H4 (cell line): Measurements from ENCODE around the gene RNASE12. TPM values are rescaled to one million over a fixed set of nuclear protein-coding genes. Genes with fewer than 3 reads are reported as not detected.
"Not testable (repeated sequence)": the region's sequence is repeated elsewhere in the genome, so short reads cannot be mapped to it uniquely, and the experiment has no call there.

Experiments used
- DNase-seq: peaks from one replicate; pipeline ENCODE4 v3.0.0-alpha.2; 2015; ENCODE audit warnings: low spot score
- total RNA-seq: library from RNA; depleted of rRNA; stranded (reverse); fragments of >200 nt; shearing (Covaris generic); gene quantifications from 2 replicates; pipeline ENCODE4 v1.2.3, GENCODE V29; 2014

Gene RNASE12
- total RNA-seq, 1 experiment from 2014 or later, result not detected

DNA sequence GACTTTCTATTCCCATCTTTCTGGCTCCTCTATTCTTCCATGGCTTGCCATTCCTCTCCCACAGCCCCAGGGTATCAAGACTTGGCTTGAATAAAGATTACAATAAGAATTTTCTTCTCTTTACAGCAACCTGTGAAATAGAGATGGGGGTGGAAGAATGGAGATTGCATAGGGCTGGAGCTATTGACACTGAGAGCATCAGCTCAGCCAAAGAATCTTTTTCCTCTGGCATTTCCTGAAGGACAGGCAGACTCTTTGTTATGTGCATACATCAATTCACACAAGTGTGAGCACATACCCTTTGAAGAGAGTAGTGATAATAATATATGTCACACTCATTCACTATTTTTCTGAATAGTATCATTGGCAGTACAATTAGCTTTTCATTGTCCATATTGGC, 8.0 kb downstream of the RNASE12 start:
- DNase-seq, result no peak

DNA sequence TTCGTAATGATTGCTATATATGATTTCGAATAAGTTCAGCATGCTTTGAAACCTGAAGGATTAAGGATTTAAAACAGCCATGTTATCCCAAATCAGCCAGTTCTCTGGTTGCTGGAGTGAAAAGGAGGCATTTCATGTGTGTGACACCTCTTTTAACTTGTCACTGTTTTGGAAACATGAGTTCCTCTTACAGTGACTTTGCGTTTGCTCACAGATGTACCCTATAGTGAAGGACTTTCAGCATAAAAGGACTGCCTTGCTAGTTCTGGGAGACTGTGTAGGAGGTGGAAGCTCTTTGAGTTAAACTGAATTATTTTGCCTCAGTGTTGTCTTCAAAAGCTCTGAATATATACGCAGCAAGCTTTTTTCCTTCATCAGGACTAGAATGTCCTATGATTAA, 10.9 kb downstream of the RNASE12 start:
- no peak for DNase-seq

DNA sequence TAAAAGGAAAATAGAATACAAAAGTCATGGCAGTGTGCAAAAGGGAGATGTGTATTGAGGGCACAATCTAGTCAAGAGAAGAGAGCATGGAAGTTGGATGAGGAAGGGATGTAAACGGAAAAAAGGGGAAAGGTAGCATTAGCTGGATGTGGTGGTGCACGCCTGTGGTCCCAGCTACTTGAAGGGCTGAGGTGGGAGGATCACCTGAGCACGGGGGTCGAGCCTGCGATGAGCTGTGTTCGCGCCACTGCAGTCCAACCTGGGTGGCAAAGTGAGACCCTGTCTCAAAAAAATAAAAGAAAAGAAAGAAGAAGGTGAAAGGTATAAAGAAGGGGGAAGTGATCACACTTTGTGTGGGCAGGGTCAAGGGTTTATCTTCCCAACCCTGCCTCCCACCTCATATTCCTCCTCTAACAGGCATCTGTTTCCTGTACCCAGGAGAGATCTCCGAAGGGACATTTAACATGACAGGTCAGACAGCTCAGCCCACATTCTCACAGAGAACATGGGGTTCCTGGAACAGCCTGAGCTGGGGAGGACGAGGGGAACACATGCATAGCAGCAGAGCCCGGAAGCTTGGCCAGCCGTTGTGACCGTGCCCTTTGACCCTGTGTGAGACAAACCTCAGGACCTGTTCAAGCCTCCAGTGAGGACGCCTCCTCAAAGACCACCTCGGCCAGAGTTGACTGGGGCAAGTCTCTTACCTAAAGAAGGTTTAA, 12.2 kb downstream of the RNASE12 start:
- no peak for DNase-seq

DNA sequence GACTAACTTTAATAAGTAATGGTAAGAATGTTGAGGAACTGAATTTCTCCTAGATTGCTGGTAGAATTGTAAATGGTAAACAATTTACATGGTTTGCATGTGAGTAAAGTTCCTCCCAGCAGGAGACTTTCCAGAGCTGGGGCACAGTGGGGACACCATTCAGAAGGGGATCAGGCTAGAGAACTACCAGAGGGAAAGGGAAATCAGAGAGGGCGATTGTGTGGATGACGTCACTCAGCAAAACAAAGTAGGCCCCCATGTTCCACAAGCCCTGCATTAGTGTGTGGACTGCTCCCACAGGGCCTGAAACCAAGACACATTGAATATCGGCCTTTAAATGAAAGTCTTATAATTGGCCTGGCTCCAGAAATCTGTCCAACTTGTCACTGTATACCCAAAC, 12.9 kb downstream of the RNASE12 start:
- no peak for DNase-seq

DNA sequence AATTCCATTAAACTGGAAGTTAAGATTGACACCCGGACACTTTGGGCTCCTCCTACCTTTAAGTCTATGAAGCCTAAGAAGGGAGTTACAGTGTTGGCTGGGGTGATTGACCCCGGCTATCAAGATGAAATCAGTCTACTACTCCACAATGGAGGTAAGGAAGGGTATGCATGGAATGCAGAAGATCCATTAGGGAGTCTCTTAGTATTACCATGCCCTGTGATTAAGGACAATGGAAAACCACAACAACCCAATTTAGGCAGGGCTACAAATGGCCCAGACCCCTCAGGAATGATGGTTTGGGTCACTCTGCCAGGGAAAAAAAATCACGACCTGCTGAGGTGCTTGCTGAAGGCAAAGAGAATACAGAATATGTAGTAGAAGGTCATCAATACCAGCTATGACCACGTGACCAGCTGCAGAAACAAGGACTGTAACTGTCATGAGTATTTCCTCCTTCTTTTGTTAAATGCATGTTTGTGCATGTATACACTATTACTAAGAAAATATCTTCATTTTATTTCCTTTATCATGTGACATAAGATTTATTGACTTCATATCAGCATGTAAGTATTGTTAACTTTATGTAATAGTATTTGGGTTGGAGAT, 18.7 kb downstream of the RNASE12 start:
- not testable (repeated sequence) for DNase-seq

DNA sequence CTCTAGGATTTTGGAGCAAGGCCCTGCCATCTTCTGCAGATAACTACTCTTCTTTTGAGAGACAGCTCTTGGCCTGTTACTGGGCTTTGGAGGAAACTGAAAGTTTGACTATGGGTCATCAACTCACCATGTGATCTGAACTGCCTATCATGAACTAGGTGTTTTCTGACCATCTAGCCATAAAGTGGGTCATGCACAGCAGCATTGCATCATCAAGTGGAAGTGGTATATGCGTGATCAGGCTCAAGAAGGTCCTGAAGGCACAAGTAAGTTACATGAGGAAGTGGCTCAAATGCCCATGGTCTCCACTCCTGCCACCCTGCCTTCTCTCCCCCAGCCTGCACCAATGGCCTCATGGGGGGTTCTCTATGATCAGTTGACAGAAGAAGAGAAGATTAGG, 20.5 kb downstream of the RNASE12 start:
- not testable (repeated sequence) for DNase-seq

DNA sequence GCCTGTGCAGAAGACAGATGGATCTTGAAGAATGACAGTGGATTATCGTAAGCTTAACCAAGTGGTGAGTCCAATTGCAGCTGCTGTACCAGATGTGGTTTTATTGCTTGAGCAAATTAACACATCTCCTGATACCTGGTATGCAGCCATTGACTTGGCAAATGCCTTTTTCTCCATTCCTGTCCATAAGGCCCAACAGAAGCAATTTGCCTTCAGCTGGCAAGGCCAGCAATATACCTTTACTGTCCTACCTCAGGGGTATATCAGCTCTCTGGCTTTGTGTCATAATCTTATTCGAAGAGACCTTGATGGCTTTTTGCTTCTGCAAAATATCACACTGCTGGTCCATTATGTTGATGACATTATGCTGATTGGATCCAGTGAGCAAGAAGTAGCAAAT, 21.3 kb downstream of the RNASE12 start:
- not testable (repeated sequence) for DNase-seq

DNA sequence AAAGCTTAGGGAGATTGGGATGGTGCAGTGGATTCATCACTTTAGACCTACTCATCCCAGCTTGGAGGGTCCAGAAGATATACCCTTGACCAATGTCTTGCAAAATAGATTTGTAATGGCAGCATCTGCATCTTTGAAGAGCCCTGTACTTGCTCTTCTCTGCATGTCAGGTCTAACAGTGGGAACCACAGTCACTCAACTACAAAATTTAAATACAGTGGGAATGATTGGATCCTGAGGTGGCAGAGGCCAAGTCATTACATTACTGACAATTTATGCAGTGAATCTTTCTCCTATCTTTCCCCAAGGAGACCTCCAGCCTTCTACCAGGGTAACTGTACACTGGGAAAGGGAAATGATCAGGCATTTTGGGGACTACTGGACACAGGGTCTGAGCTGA, 22.1 kb downstream of the RNASE12 start:
- no peak for DNase-seq

DNA sequence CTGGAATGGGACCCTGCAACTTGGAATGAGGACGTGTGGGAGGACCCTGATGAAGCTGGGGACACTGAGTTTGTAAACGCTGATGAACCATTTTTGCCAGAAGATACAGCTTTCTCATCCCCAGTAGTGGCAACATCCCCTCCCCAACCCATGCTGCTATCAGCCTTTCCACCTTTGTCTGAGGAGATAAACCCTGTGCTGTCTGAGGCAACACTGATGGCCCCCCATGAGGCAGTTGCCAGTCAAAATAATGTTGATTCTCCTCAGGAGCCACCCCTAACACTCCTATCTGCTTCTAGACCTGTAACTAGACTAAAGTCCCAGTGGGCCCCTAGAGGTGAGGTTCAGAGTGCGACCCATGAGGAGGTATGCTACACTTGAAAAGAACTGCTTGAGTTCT, 22.8 kb downstream of the RNASE12 start:
- DNase-seq, result no peak

DNA sequence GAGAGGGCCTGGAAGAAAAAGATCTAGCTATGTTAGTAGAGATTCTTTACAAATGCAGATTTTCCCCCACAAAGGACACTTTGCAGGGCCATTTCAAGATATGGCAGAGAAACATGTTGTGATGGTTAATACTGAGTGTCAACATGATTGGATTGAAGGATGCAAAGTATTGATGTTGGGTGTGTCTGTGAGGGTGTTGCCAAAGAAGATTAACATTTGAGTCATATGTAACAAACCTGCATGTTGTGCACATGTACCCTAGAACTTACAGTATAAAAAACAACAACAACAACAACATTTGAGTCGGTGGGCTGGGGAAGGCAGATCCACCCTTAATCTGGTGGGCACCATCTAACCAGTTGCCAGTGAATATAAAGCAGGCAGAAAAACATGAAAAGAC, 24.0 kb downstream of the RNASE12 start:
- not testable (repeated sequence) for DNase-seq

DNA sequence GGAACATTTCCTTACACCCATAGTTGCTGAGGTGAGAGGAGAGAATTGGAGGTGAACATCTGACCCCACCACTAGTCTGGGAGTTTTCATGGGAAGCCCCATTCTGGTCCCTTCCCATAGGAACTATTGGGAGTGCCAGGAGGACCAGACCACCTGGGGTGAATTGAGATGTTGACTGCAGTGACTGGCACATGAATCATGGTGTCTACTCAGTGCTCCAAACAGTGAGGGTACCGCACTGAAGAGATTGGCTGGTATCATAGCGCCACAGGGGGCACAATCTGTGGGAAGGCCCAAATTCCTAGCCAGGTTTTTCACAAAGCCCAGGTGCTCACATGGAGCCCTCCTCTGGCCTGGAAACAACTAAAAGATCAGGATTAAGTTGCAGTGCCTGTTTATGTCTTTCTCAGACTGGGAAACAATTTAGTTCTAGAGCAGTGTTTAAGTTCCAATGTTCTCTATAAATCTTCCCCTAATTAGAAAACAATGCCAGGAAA, 26.6 kb downstream of the RNASE12 start:
- DNase-seq, result no peak

DNA sequence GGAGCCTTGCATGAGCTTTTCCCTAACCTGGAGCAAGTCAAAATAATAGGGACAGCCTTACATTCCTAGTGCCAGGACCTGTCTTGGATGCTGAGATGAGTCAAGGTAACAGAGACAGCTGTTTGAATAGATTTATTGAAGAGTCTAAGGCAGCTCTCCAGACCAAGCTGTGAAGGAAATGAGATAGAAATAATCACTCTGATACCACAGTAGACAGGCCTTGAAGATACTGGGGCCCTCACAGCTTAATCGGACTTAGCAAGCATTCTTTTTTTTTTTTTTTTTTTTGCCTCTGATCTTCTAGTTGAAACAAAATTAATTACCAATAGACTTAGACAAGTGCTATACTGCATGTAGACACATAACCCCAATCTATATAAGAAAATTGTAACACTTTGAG, 27.2 kb downstream of the RNASE12 start:
- no peak for DNase-seq

DNA sequence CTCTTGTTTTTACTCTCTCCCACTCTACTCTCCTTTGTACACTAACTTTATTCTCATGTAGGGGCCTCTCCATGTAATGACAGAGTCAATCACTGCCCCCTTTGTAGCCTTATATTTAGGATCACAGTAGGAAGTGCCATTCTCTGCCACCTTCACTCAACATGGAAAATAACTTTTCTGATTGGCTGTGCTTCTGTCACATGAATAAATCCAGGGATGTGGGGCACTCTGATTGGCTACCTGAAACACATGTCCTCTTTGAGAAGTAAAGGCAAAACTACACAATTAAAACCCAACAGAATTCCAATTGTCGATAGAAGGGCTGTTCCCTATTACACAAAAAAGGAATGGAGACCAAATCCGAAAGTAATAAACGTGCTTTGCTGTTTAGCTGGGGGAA, 30.2 kb downstream of the RNASE12 start, which contains the start of gene RNASE9:
Gene RNASE9 (minus strand): TSS at position 87 of the 400 bp plus-strand sequence.
- no peak for DNase-seq

DNA sequence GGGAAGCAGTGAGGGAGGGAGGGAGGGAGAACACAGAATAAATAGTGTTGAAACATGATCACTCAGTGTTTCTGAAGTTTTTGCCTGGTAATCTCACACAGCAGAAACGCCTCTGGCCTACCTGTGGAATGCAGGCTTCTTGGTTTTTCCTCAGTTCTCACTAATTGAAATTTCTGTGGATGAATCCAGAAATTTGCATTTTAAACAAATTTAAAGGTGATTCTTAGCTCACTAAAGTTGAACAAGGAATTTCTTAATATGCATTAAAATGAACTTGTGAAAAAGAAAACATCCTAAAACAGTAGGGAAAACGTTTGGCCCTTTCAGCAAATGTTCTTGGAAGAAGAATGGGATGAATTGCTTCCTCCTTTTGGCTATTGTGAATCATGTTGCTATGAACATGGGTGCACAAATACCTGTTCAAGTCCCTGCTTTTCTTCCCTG, 31.7 kb downstream of the RNASE12 start:
- DNase-seq, result no peak

DNA sequence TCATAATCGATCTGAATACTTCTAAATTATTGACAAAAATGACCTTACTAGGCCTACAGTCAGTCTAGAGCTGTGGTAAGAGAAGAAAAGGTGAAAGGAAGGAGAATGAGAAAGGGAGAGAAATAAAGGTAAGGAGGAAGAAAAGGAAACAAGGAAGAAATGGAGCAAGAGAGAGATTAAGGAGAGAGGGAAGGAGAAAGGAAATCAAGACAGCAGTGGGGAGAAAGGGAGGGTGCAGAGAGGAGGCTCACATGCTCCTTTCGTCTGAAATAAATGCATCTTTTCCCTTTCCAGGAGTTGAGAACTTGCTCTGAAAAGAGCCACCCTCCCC, 34.0 kb downstream of the RNASE12 start:
- no peak for DNase-seq

DNA sequence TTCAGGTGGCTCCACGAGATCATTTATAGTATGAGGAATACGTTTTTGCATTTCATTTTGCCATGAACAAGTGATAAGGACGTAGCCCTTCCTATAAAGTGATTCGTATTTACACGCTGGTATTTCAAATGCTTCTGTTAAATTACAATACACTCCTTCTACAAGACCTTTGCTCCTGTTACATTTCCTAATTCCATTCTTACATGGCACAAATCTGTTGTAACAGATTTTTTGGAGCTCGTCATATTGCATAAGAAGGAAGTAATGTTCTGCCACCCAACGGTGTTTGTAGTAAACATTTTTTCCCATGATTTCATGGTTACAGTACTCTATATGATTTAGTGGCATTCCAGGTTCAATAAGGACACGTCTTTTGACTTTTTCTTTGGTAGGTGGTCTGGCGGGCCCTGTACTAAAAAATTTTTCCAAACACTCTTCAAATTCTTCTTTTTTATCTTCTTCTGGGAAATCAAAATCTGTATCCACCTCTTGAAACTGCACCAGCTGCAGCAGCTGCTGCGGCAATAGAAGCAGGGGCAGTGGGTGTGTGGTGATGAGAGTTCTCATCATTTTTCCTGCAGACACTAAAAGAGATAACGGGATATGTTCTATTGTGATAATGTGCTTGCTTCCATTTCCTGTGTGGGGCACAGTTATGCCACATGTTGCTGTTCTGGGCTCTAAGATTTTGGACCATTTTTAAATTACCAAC, 34.5 kb downstream of the RNASE12 start:
- no peak for DNase-seq

DNA sequence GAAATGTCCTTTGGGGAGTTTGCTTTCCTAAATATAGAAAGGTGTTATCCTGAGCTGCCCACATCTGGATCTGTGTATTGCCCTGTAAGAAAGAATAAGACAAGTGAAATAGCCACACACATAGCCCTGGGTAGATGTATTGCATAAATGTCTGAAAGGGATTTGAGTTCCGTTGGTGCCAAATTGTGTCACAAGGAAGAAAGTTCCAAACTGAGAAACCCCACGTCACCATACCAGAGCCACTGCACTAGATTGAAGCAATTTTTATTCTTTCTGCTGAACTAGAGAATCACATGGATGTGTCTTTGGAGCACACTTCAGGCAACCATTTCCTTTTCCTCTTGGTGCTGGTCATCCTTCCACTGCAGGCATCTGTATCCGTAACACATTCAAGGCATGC, 35.3 kb downstream of the RNASE12 start:
- no peak for DNase-seq

DNA sequence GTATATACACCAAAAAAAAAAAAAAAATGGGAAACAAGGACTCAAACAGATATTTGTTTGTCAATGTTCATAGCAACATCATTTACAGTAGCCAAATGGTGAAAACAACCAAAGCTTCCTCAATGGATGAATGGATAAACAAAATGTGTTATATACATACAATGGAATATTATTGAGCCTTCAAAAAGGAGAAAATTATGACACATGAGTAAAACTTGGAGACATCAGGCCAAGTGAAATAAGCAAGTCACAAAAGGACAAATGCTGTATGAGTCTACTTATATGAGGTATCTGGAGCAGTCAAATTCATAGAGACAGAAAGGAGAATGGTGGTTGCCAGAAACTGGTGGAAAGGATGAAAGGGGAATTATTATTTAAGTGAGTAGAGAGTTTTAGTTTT, 38.2 kb downstream of the RNASE12 start:
- no peak for DNase-seq

DNA sequence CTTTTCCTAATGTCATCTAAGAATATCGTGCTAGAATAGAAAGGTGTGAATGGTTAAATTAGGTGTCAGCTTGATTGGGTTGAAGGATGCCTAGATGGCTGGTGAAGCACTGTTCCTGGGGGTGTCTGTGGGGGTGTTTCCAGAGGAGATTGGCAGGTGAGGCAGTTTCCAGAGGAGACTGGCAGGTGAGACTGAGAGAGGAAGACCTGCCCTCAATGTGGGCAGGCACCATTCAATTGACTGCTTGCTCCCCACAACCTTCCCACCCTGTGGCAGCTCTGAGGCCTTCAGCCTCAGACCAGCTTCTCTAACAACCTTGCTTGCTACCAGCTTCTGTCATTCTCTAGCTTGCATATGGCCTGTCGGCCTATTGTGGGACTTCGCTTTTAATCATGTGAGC, 39.6 kb downstream of the RNASE12 start:
- no peak for DNase-seq

DNA sequence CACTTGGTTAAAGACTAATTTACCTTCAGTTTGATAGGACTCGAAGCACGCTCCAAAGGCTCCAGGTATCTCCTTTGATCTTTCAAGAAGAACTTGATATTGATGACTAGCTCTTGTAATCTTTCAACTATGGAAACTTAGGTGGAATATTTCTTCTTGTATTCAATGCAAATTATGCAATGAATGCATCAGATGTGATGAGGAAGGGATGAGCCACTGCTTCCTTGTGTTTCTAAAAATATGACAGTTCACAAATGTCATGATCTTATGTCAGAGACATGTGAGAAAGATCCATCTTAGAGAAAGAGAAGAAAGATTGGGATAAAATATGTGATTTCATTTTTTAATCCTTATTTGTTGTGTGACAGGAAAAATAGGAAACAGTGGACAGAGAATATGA, 40.2 kb downstream of the RNASE12 start:
- no peak for DNase-seq

DNA sequence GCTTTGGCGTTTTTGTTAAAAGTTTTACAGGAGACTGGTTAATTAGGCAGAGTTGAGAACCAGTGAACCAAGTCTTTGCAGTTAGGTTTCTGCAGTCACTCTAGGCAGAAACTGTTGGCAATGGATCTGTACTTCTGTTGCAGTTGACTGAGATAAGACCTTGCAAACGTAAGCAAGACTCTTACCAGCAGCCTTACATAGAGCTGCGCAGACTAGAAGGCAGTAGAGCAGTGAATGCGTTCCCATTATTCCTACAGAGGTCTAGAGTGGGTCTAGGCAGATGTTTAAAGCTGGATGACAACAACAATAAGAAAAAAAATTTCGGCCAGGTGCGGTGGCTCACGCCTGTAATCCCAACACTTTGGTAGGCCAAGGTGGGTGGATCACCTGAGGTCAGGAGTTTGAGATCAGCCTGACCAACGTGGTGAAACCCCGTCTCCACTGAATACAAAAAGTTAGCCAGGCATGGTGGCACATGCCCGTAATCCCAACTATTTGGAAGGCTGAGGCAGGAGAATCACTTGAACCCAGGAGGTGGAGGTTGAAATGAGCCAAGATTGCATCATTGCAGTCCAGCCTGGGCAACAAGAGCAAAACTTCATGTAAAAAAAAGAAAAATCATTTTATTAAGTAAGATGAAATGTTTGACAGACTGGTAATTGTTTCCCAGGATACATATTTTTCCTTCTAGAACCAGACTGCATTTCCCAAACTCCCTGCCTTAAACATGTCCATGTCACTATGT, 42.6 kb downstream of the RNASE12 start:
- DNase-seq, result no peak

DNA sequence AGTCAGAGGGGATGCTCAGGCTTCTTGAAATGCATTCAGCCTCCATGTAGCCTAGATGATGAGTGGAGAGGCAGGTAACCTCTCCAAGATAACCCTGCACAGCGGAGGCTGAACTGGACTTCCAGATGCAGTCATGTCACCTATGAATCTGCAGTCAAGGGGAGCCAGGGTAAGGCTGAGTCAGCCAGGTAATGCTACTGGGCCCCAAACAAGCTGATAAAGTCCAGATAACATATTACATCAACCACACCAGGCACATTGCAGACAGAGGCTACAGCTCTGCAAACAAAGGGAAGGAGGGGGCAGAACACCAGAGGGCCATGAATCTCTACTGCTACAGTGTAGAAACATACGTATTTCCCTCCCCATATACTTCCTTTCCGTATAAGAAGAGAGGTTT, 44.3 kb downstream of the RNASE12 start:
- DNase-seq, result no peak
